GM18868 (cell line): ENCODE results near the gene FAM76A.
A peak's percentile ranks its signal among the peaks of the same experiment; 100 is the strongest.

Experiments
- ATAC-seq: cut with Tn5 transposase; IDR thresholded peaks from one replicate; pipeline ENCODE4 v1.9.1; 2021; ENCODE audit warnings: mild to moderate bottlenecking, moderate library complexity; ENCODE audit not compliant: unreplicated experiment

The FAM76A gene

DNA sequence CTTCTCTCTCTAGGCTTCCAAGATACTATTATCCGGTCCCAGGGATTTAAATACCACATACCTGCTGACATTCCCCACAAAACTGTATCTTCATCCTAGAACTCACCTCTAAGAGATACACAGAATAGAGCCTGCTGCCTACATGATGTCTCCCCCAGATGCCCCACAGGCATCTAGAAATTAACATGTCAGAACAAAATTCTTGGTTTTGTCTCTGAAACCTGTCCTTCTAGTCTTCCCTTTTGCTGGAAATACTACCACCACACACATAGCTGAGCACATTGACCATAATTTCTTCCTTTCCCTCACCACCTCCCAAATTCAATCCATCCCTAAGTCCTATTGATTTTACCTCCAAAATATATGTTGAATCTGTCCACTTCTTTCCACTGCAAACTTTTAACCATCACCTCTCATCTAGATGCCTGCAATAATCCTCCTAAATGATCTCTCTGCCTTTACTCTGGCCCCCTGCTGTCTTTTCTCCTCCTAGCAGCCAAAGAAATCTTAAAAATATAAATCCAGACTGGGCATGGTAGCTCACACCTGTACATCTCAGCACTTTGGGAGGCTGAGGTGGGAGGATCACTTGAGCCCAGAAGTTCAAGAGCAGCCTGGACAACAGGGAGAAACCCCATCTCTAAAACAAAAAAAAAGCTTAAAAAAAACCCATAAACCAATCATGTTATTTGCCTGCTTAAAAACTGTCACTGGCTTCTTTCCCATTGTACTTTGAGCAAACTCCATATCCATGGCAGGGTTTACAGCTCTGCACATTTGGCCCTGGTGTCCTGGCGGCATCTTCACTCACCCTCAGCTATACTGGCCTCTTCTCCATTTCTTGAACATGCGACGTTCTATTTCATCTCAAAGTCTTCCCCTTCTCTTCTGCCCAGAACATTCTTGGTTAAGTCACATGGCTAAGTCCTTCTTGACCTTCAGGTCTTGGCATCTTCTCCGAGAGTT, 6.2 kb upstream of the FAM76A start:
- no peak for ATAC-seq

DNA sequence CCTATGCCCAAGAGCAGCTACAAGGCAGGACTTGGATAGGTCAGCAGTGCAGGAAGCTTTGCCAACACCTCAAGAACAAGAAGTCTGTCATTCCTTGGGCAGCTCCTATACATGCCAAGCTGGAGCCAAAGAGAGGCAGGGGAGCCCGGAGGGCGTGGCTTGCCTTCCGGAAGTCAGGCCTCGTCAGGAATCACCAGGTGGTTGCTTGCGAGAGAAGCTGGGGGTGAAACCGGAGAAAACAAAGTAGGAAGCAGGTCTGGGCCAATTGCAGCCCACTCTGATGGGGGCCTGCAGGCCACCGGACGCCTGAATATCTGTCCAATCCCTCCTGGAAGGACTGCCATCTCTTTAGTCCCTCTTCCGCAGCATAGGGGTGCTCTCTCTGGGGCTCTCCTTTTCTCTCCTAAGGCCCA, 794 bp upstream of the FAM76A start:
- ATAC-seq: no peak

DNA sequence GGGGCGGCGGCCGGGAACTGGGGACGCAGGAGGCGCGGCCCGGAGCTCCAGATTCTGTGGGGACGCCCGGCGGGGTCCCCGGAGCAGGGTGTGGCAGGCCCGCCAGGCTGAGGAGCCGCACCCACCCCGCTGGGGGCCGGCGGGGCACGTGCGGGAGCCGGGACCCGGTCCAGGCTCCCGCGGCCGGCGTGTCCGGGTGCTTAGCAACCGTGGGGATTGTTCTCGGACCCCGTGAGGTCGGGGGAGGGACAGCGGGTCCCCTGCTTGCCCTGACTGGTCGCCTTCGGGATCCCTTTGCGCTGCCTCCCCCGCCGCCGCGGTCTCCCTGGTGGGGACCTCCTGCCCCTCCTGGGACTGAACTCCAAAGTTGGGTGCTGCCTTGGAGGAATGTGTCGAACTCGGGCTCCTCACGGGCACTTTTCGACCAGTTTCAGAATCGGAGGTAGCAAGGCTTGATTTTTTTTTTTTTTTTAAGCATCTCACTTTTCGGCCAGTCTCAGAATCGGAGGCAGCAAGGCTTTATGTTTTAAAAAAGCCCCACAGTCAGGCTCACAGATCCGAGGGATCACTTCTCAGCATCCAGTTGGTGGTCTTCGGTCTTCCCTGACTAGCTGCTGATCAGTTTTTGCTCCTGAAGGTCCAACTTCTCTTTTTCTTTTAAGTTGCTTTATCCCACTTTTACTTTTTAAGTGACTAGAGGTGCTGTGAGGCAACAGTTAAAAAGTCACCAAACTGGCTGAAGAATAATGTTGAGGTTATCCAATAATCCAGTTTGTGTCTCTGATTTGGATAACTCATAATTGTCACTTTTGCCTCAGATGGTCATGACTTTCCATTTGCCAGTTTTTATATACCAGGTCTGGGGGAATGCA, 648 bp downstream of the FAM76A start:
- peak; percentile 26 for ATAC-seq

DNA sequence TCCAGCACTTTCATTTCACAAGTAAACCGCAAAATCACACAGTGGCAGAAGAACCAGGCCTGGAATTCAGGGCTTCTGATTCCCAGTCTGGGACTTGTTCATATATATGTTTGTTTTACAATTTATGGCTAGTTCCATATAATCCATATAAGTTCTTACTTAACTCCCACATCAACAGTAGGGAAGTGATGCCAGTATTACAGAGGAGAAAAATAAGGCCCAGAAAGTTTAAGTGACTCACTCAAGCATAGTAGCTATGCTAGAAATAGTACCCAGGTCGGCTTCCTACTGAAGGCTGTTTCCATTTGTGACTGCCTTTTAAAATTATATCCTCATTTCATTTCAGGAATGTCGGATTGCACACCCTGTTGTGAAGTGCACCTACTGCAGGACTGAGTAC, 1.4 kb downstream of the FAM76A start:
- no peak for ATAC-seq

- ATAC-seq: no peak
These were observed 10.5 kb downstream of the FAM76A start for GRCh38 chr1:27736252-27736651.

- no peak for ATAC-seq
These were observed 15.4 kb downstream of the FAM76A start for GRCh38 chr1:27741121-27741520.

DNA sequence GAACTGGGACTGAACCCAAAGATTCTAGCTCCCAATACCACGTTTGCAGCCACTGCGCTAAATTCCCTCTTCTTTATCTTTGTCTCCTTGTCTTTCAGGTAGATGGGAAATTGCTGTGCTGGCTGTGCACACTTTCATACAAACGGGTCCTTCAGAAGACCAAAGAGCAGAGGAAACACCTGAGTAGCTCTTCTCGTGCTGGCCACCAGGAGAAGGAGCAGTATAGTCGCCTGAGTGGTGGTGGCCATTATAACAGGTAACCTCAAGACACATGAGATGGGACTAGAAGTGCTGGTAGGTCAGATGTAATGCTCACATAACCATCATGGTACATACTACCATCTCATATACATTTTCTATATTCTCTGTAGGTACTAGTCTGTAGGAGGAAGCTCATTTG, 18.8 kb downstream of the FAM76A start:
- ATAC-seq: no peak

DNA sequence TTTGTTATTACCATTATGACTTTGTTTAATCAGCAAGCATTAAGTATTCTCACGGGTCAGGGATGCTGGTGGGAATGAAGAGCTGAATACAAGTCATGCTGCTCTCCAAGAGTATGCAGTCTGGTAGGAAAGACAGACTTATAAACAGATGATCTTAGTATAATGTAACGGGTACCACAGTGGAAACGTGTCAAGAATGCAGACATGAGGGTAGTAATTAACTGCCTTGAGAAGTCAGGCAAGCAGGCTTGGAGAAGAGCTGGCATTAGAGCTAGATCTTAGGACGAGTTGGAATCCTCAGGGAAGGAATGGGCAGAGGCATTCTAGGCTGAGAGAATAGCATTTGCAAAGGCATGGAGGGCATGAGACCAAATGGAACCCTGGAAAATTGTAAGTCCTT, 19.7 kb downstream of the FAM76A start:
- no peak for ATAC-seq

- no peak for ATAC-seq
These were observed 26.6 kb downstream of the FAM76A start for GRCh38 chr1:27752360-27752759.

DNA sequence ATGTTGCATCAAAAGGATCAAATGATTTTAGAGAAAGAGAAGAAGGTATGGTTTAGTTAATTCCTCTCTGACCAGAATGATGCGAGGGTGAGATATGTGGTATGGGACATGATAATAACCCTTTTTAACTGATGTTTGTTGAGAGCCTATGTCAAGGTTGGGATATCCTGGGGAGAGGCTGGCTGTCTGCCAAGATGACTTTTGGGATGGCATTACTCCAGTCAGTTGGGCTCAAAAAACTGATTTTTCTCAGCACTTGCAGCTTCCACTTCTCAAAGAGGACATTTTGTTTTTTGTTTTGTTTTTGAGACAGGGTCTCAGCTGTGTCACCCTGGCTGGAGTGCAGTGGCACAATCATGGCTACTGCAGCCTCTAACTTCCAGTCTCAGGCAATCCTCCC, 29.5 kb downstream of the FAM76A start:
- no peak for ATAC-seq

DNA sequence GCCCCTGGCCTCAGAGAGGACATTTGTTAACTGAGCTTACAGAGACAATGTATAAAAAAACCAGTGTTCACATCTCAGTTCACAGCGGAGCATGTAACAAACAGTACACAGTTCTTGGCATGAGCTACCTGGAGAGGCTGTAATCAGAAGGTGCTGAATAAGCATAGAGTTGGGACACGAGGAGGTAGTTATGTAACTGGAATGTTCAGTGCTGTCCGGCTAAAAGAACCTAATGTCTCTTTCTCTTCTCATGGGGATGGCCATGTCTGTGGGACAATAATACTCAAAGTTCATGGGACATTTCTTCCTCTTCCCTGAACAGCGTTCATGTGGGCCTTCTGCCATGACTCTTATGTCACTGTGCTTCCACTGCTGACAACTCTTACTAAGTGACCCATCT, 30.1 kb downstream of the FAM76A start:
- no peak for ATAC-seq

- ATAC-seq: no peak
These were observed 33.5 kb downstream of the FAM76A start for GRCh38 chr1:27759236-27759635.

DNA sequence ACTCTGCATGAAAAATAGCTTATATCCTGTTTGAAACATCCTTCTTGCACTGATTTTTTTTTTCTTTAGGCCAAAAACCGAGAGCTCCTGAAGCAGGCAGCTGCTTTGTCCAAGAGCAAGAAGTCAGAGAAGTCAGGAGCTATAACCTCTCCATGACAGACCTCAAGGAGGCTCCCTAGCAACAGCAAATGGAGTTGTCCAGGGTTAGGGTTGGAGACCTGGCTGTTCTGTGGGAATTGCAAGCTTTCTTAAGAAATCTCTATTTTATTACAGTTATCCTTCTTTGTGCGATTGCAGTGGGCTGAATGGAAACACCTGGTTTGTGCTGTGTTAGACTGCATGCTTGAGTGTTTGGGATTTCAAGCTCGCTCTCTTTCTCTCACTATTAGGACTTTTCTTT, 34.7 kb downstream of the FAM76A start:
- ATAC-seq: no peak

DNA sequence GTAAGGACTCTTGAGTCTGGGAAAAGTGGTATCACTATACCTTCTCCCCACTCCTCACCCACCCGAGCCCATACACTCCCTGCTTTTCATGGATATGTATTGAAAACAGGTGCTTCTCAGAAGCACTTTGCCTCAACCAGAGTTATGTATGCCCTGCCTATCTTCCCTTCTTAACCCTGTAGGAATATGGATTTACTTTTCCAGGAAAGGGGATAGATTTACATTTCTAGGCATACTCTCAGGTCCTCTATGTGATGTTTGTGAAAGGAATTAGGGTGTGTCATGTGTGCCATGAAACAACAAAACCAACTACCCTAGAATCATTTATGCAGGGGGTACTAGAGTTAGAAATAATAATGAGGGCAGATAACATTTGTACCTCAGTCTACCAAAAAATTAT, 36.3 kb downstream of the FAM76A start:
- no peak for ATAC-seq

- ATAC-seq: no peak
These were observed 37.6 kb downstream of the FAM76A start for GRCh38 chr1:27763358-27763757.

DNA sequence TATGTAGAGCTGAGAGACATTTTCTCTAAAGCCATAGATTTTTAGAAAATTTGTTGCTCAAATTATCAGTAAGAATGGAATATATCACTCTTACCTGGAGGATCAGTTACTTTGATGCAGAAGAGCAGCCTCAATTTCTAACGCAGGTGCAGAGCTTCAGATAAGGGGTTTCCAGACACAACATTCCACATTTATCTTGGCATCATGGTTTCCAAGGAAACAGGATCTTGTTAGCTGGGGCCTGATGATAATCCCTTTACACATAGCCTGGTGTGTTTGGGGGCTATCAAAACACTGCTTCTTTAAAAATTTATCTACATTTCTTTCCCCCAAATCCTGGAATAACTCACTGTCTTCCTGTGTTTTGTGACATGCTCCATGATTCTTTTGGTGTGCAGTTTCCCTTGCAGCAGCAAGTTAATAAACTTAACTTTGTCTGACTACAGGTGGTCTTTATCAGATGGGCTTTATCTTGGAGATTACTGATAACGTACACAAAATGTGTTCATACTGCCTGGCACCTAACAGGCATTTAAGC, 44.6 kb downstream of the FAM76A start:
- ATAC-seq: no peak

DNA sequence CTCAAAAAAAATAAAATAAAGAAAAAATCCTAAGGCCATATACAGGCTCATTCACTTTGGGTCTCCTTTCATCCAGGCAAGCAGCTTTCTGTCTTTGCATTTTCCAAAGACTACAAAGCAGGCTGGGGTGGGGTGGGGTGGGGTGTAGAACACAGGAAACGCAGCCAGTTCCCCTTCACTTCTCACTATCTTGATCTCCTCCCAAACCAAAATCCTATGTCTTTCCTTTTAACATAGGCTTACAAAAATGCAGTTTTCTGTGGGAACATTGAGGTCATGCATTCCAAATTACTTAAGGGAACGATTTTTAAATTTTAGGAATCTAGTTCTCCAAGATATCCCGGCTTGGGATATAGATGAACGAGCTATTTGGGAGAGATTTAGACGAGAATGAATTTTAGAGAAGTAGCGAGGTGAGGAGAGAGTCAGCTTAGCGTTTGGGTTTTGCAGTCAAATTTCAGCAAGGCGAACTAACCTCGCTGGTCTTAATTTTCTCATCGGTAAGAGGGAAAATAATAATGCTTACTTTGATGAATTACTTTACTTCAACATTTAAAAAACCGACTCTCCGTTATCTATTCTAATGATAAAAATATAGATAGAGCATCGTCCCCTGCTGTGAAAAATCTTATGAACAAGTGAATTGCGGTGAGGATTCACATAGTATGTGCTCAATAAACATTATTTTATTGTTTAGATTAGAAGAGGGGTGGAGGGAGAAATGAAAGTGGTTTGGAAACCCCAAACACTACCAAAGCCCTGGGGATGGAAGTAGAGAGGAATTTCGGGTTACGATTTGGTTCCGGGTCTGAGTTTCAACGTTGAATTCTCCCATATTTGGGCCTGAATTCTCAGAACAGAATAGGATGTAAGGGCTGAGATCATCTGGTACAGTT, 46.5 kb downstream of the FAM76A start:
- ATAC-seq: no peak

DNA sequence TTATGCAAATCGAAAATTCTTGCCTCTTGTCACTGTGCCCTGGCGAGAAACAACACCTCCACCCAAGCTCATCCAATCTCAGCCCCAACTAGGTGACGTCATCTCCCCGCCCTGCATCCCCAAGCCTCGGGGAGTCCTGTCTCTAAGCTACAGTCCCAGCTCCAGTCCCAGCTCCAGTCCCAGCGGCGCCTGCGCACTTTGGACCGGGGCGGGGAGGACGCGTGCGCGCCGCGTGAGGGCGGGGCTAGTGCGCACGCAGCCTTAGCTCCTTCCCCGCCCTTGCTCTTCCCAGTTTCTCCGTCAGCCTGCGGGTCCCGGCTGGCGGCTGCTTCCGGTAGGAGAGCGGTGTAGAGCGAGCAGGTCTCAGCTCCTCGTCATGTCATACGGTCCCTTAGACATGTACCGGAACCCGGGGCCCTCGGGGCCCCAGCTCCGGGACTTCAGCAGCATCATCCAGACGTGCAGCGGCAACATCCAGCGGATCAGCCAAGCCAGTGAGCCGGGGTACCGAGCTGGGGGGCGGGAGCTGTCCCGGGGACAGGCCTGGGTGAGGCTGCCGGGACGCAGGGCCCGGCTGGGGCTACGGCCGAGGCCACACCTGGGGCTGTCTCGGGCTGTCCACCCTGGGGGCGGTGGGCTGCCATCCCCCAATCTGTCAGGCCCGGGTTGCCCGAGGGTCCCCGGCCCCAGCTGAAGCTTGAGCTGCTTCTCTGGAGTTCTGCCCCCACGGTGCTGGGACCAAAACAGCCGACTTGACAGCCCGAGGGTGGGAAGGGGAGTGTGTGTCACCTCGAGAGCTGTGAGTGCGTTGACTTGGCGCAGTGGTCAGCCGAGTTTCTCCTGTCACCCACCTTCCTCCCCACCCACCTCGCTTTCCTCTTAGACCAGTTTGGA, 47.4 kb downstream of the FAM76A start, which contains the start of gene STX12:
Gene STX12, plus strand, starts transcription at position 288 of the 894 bp plus-strand sequence. Its CDS starts 89 bp downstream, at position 377.
- ATAC-seq: peak; percentile 94

GRCh38 chr1:27773826-27774445, 48.2 kb downstream of the FAM76A start:
- ATAC-seq: no peak
